ENCODE results near the gene EDEM3.
A peak's percentile ranks its signal among the peaks of the same experiment; 100 is the strongest.

EDEM3 gene

DNA sequence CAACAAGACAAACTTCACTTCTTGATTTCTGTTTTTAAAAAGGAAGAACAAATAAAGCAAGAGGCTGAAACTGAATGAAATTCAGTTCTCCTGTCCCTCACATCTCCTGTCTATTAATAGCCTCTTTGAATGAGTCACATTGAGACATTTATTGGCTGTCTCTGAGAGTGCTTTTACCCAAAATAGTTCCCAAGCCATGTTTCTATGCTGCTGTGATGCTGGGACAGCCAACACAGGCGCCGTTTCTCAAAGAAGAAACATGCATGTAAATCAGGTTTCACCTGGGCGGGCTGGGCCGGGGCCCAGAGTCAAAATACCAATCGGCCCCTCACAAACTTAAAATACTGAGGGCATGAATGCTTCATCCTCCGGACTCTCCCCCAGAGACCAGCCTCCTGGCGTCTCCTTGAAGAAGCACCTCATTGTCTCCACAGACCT is 105.2 kb downstream of the EDEM3 start:
- H3K36me3 Mint-ChIP-seq (ENCODE audit: low read depth) = no peaks in the 10 kb centered on the region
- H3K9me3 Mint-ChIP-seq = peaks cover 24% of the 10 kb centered on the region
- no peak for TF ChIP-seq CTCF (IDR thresholded peaks at IDR 0.05; ENCODE audit: unreplicated experiment in 3 of 3)
- no peak overlapping the region for H3K4me3 Mint-ChIP-seq
- peaks cover 11% of the 10 kb centered on the region for H3K27me3 Mint-ChIP-seq (ENCODE audit: low read depth)
- no peak overlapping the region for H3K27ac Mint-ChIP-seq
- H3K4me1 Mint-ChIP-seq = peaks cover 18% of the 10 kb centered on the region

GRCh38 chr1:184648856-184649201 is 105.8 kb downstream of the EDEM3 start:
- H3K27ac Mint-ChIP-seq = no peak overlapping the region
- H3K36me3 Mint-ChIP-seq (ENCODE audit: low read depth) = no peaks in the 10 kb centered on the region
- no peak overlapping the region for H3K4me3 Mint-ChIP-seq
- peaks cover 18% of the 10 kb centered on the region for H3K4me1 Mint-ChIP-seq
- H3K27me3 Mint-ChIP-seq (ENCODE audit: low read depth) = peaks cover 11% of the 10 kb centered on the region
- peaks cover 24% of the 10 kb centered on the region for H3K9me3 Mint-ChIP-seq
- no peak for TF ChIP-seq CTCF (IDR thresholded peaks at IDR 0.05; ENCODE audit: unreplicated experiment in 3 of 3)

- Mint-ChIP-seq H3K27ac (no peak overlapping the region), H3K36me3 (ENCODE audit: low read depth) (no peaks in the 10 kb centered on the region), H3K4me3 (no peak overlapping the region), H3K9me3 (peaks cover 24% of the 10 kb centered on the region), H3K27me3 (ENCODE audit: low read depth) (peaks cover 11% of the 10 kb centered on the region), H3K4me1 (peaks cover 18% of the 10 kb centered on the region)
- no peak for TF ChIP-seq CTCF (IDR thresholded peaks at IDR 0.05; ENCODE audit: unreplicated experiment in 3 of 3)
Measured at GRCh38 chr1:184648160-184648855, 106.3 kb downstream of the EDEM3 start.

DNA sequence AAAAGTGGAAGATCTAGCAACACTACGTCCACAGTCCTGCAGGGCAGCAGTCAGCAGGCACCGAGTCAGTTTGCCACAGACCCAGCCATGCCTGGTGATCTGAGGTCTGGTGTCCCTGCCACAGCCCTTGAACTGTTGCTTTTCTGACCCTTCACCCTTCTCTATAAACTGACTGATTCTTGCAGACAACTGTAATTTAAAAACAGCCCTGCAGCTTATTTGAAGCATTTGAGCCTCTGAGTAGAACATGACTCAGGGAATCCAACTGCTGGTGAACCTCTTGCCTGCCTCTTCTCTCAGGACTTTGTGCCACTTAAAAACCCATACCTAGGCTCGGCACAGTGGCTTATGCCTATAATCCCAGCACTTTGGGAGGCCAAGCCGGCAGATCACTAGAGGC is 107.2 kb downstream of the EDEM3 start:
- no peaks in the 10 kb centered on the region for H3K36me3 Mint-ChIP-seq (ENCODE audit: low read depth)
- no peak overlapping the region for H3K4me3 Mint-ChIP-seq
- H3K27ac Mint-ChIP-seq = peak overlapping the region in 1 of 3 experiments; percentile 24
- peaks cover 21% of the 10 kb centered on the region for H3K9me3 Mint-ChIP-seq
- H3K27me3 Mint-ChIP-seq (ENCODE audit: low read depth) = peaks cover 11% of the 10 kb centered on the region
- no peak for TF ChIP-seq CTCF (IDR thresholded peaks at IDR 0.05; ENCODE audit: unreplicated experiment in 3 of 3)
- H3K4me1 Mint-ChIP-seq = peaks cover 22% of the 10 kb centered on the region

GRCh38 chr1:184646824-184647223 is 107.8 kb downstream of the EDEM3 start:
- no peaks in the 10 kb centered on the region for H3K36me3 Mint-ChIP-seq (ENCODE audit: low read depth)
- H3K9me3 Mint-ChIP-seq = peaks cover 20% of the 10 kb centered on the region
- H3K4me3 Mint-ChIP-seq = no peak overlapping the region
- peaks cover 11% of the 10 kb centered on the region for H3K27me3 Mint-ChIP-seq (ENCODE audit: low read depth)
- H3K4me1 Mint-ChIP-seq = peaks cover 27% of the 10 kb centered on the region
- no peak overlapping the region for H3K27ac Mint-ChIP-seq
- no peak for TF ChIP-seq CTCF (IDR thresholded peaks at IDR 0.05; ENCODE audit: unreplicated experiment in 3 of 3)

- peak overlapping the region in 1 of 3 experiments; percentile 24 for H3K27ac Mint-ChIP-seq
- H3K27me3 Mint-ChIP-seq (ENCODE audit: low read depth) = peaks cover 11% of the 10 kb centered on the region
- H3K4me1 Mint-ChIP-seq = peaks cover 32% of the 10 kb centered on the region
- TF ChIP-seq CTCF (IDR thresholded peaks at IDR 0.05; ENCODE audit: unreplicated experiment in 3 of 3) = no peak
- H3K4me3 Mint-ChIP-seq = no peak overlapping the region
- peaks cover 14% of the 10 kb centered on the region for H3K9me3 Mint-ChIP-seq
- no peaks in the 10 kb centered on the region for H3K36me3 Mint-ChIP-seq (ENCODE audit: low read depth)
Measured at GRCh38 chr1:184646178-184646701, 108.4 kb downstream of the EDEM3 start.

Data from nephron (organoid).